MCF 10A (cell line): ENCODE measurements around the gene MS4A10. TPM values are rescaled to one million over a fixed set of nuclear protein-coding genes. Genes with fewer than 3 reads are reported as not detected.
"Not testable (repeated sequence)": the region's sequence is repeated elsewhere in the genome, so short reads cannot be mapped to it uniquely, and the experiment has no call there.

Source experiments
- BruUV-seq: library from RNA; stranded (reverse); fragments of 400-500 nt; replicated peaks from 2 replicates; lab custom pipeline; 2021; lab: Mats Ljungman, UMichigan
- CTCF ChIA-PET: fragments of 300-600 bp; sonication (Branson Sonifier 250); formaldehyde crosslinking; extraction: SDS; loops from one replicate; lab custom pipeline; 2021; ENCODE audit warnings: antibody characterized with exemption, inconsistent platforms; lab: Yijun Ruan, JAX
- POLR2A ChIA-PET: fragments of 300-600, 350-650 bp; sonication (Branson Sonifier 250); formaldehyde crosslinking; extraction: SDS; loops from one replicate; lab custom pipeline; 2020; ENCODE audit warnings: antibody characterized with exemption, inconsistent platforms; lab: Yijun Ruan, JAX
- DNase-seq: peaks from one replicate; pipeline ENCODE4 v3.0.0-alpha.2; 2018; ENCODE audit not compliant: unreplicated experiment
- H3K27ac Mint-ChIP-seq: one replicate; pipeline ENCODE4 v1.8.0; 2022; ENCODE audit warnings: mild to moderate bottlenecking, low read depth, mixed read lengths; ENCODE audit not compliant: unreplicated experiment
- H3K27me3 Mint-ChIP-seq: one replicate; pipeline ENCODE4 v1.8.0; 2022; ENCODE audit warnings: mixed read lengths; ENCODE audit not compliant: insufficient read depth, unreplicated experiment
- H3K36me3 Mint-ChIP-seq: one replicate; pipeline ENCODE4 v1.8.0; 2022; ENCODE audit warnings: mild to moderate bottlenecking, moderate library complexity, mixed read lengths; ENCODE audit not compliant: insufficient read depth, unreplicated experiment
- H3K4me1 Mint-ChIP-seq: one replicate; pipeline ENCODE4 v1.8.0; 2022; ENCODE audit warnings: mixed read lengths; ENCODE audit not compliant: insufficient read depth, unreplicated experiment
- H3K4me3 Mint-ChIP-seq: one replicate; pipeline ENCODE4 v1.8.0; 2022; ENCODE audit warnings: mild to moderate bottlenecking, moderate library complexity, mixed read lengths; ENCODE audit not compliant: unreplicated experiment
- H3K9me3 Mint-ChIP-seq: one replicate; pipeline ENCODE4 v1.8.0; 2022; ENCODE audit warnings: mixed read lengths; ENCODE audit not compliant: unreplicated experiment
- CTCF ChIP-seq: fragments of 200-600 bp; IDR thresholded peaks from one replicate; pipeline ENCODE4 v1.8.0; 2022; ENCODE audit warnings: antibody characterized with exemption, mild to moderate bottlenecking; ENCODE audit not compliant: unreplicated experiment
- intact Hi-C: fragments of 100-400 bp; cut with micrococcal nuclease; formaldehyde crosslinking; loops from 2 replicates; pipeline ENCODE4 v1.14.1; 2022
- total RNA-seq: library from RNA; stranded (reverse); gene quantifications from 2 replicates; pipeline ENCODE4 v1.2.3, GENCODE V29; 2022

MS4A10 gene
- total RNA-seq, 1 experiment from 2014 or later: not detected

DNA sequence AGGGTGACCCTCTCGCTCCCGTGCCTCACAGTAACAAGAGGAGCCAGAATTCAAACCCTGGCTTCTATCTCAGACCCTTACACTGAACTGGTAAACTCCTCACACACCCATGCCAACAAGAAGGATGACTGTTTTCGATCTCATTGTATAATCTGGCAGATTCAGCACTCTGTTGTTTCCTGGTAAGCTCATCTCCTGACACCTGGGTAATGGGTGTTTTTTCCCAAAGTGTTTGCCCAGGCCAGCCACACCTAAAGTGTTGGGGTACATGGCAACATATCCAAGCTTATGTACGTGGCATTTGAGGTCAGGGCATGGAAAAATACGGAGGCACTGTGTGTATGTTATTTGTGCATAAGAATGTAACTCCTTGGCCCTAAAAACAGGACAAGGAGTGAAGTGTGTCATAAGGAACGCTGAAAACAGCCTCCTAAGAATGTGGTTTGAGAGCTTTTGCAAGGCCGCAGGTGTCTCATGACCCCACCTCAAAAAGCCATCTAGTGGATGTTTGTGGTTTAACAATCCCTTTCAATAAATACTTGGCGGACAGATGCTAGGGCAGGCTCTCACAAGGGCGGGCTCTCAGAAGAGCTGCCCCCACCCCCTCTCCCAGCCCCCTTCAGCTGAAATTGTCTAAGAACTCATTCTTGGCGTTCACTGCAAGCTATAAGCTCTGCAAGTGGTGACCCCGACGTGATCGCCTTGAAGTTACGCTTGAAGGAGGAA lies 28.7 kb upstream of the MS4A10 start, which contains the start of gene MS4A15:
TSS of gene MS4A15 (plus strand) at position 561 of the 726 bp plus-strand sequence. CDS start 6,867 bp downstream, outside the sequence.
- peak; percentile 52 for DNase-seq
- no peak within 1 kb of the TSS for H3K4me3 Mint-ChIP-seq
- peak; percentile 36 for TF ChIP-seq CTCF
- intact Hi-C loops: loop anchor here (1.0 to 2.0 kb wide), 2 partner anchors 394 to 491 kb away; no protein-coding TSS in a partner anchor
- H3K4me1 Mint-ChIP-seq: no peaks in the 10 kb centered on the region
- H3K27me3 Mint-ChIP-seq: peaks cover 53% of the 10 kb centered on the region
- ChIA-PET POLR2A (no interaction called here), CTCF (interaction anchor here (0.5 to 1.6 kb wide), 9 partner anchors 8 to 1231 kb away, joined by 3 to 6 read pairs (median 3); no protein-coding TSS in a partner anchor)
- no peaks in the 10 kb centered on the region for H3K9me3 Mint-ChIP-seq
- BruUV-seq: no TSS peak
- H3K36me3 Mint-ChIP-seq: no peaks in the 10 kb centered on the region
- no peak within 1 kb of the TSS for H3K27ac Mint-ChIP-seq

DNA sequence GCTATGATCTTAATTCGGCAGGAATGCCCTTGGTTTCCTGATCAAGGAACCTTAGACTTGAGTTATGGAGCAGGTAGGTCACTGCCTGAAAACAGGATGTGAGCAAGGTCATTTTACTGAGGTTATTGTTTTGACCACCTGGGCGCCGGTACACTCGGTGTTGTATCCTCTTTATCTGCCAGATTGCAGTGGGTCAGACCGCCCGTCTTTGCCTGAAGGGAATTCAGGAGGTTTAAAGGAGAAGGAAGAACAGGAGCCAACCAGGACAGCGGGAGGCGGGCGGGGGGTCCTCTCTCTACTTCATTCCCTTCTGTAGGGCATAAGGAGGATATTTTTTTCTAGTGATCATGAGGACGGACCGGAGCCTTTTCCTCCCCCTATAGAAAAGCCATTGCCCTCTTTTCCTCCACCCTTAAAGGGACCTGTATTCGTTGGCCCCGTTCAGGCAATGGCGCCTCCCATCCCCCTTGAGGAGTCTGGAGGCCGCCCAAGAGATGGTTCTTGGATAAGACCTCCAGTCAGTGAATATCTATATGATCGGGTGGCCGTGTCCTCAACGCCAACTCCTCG lies 27.8 kb upstream of the MS4A10 start:
- Mint-ChIP-seq H3K27ac (no peak overlapping the region), H3K4me3 (no peak overlapping the region), H3K4me1 (no peaks in the 10 kb centered on the region), H3K9me3 (no peaks in the 10 kb centered on the region), H3K36me3 (no peaks in the 10 kb centered on the region), H3K27me3 (peaks cover 46% of the 10 kb centered on the region)
- BruUV-seq: no TSS peak
- no peak for DNase-seq
- ChIA-PET CTCF (interaction anchor here (0.9 to 1.6 kb wide), 5 partner anchors 8 to 394 kb away, joined by 3 to 6 read pairs (median 3); no protein-coding TSS in a partner anchor), POLR2A (no interaction called here)
- intact Hi-C loops: loop anchor here (2.0 kb wide), 1 partner anchor 395 kb away; no protein-coding TSS in a partner anchor
- no peak for TF ChIP-seq CTCF

- H3K36me3 Mint-ChIP-seq, BruUV-seq, DNase-seq, H3K4me1 Mint-ChIP-seq, H3K27ac Mint-ChIP-seq, H3K4me3 Mint-ChIP-seq, intact Hi-C loops, POLR2A ChIA-PET, H3K9me3 Mint-ChIP-seq: not testable (repeated sequence)
- H3K27me3 Mint-ChIP-seq: peaks cover 36% of the 10 kb centered on the region
- CTCF ChIA-PET: interaction anchor here (0.7 to 1.4 kb wide), 3 partner anchors 8 to 576 kb away, joined by 3 to 4 read pairs (median 4); partner anchors contain the start of gene MS4A6A
Observed at GRCh38 chr11:60758671-60759070, 26.5 kb upstream of the MS4A10 start.

GRCh38 chr11:60759438-60760225 lies 25.5 kb upstream of the MS4A10 start:
- H3K4me3 Mint-ChIP-seq: not testable (repeated sequence)
- peaks cover 36% of the 10 kb centered on the region for H3K27me3 Mint-ChIP-seq

More at GRCh38 chr11:60759438-60760225, 25.5 kb upstream of the MS4A10 start:
- ChIA-PET CTCF (interaction anchor here (1.4 kb wide), 1 partner anchor 10 kb away, joined by 4 read pairs; no protein-coding TSS in a partner anchor), POLR2A (interaction anchor here (1.3 kb wide), 1 partner anchor 154 kb away, joined by 4 read pairs; the partner anchor contains the start of gene TMEM109)
- H3K27ac Mint-ChIP-seq, H3K36me3 Mint-ChIP-seq, intact Hi-C loops, BruUV-seq, DNase-seq, H3K9me3 Mint-ChIP-seq, H3K4me1 Mint-ChIP-seq: not testable (repeated sequence)
